Measurements from ENCODE around the gene LPP. TPM values are rescaled to one million over a fixed set of nuclear protein-coding genes. Genes with fewer than 3 reads are reported as not detected.

The LPP gene
- total RNA-seq, 1 donor from 2014 or later = 222 TPM

- H3K27me3 ChIP-seq (ENCODE audit: insufficient read depth, low read length) = no peaks in the 10 kb centered on the region
- no peak overlapping the region for H3K27ac ChIP-seq (ENCODE audit: low read depth, low read length)
- peaks cover 44% of the 10 kb centered on the region for H4K20me1 ChIP-seq (ENCODE audit: insufficient read depth, low read length)
- H3K36me3 ChIP-seq (ENCODE audit: insufficient read depth, low read length) = no peaks in the 10 kb centered on the region
- Mint-ChIP-seq H3K27ac (ENCODE audit: unreplicated experiment) (no peak overlapping the region), H3K27me3 (ENCODE audit: low read depth, unreplicated experiment) (no peaks in the 10 kb centered on the region), H3K4me3 (ENCODE audit: unreplicated experiment) (no peak overlapping the region), H3K9me3 (ENCODE audit: unreplicated experiment) (no peaks in the 10 kb centered on the region), H3K4me1 (ENCODE audit: low read depth, unreplicated experiment) (peaks cover 17% of the 10 kb centered on the region), H3K36me3 (ENCODE audit: low read depth, unreplicated experiment) (peaks cover 6% of the 10 kb centered on the region)
- H3K4me2 ChIP-seq (ENCODE audit: low read length) = no peak overlapping the region
- H3K9me3 ChIP-seq (ENCODE audit: insufficient read depth, low read depth, low read length) = no peaks in the 10 kb centered on the region
- H2AFZ ChIP-seq (ENCODE audit: low read depth, low read length) = no peak overlapping the region
- no peak overlapping the region for H3K9ac ChIP-seq (ENCODE audit: low read length)
- H3K79me2 ChIP-seq (ENCODE audit: insufficient read depth, low read length) = peaks cover 62% of the 10 kb centered on the region
- H3K4me3 ChIP-seq (ENCODE audit: insufficient read depth, low read depth, low read length) = no peak overlapping the region
- FAIRE-seq (no peak), DNase-seq (ENCODE audit: low read depth) (no peak)
- H3K4me1 ChIP-seq (ENCODE audit: insufficient read depth, low read length) = peaks cover 6% of the 10 kb centered on the region
- TF ChIP-seq CTCF (IDR thresholded peaks at IDR 0.05; ENCODE audit: insufficient read depth, low read depth, low read length) = no peak
- no peak for TF ChIP-seq EZH2 (IDR thresholded peaks at IDR 0.05; ENCODE audit: insufficient read depth, low read length)
These were observed 567.4 kb downstream of the LPP start for GRCh38 chr3:188721312-188721711.

GRCh38 chr3:188721990-188722389, 568.0 kb downstream of the LPP start:
- Histone ChIP-seq H3K9ac (ENCODE audit: low read length) (no peak overlapping the region), H3K4me1 (ENCODE audit: insufficient read depth, low read length) (peaks cover 6% of the 10 kb centered on the region), H3K36me3 (ENCODE audit: insufficient read depth, low read length) (no peaks in the 10 kb centered on the region), H3K4me3 (ENCODE audit: insufficient read depth, low read depth, low read length) (no peak overlapping the region), H3K79me2 (ENCODE audit: insufficient read depth, low read length) (peaks cover 56% of the 10 kb centered on the region), H2AFZ (ENCODE audit: low read depth, low read length) (no peak overlapping the region), H3K9me3 (ENCODE audit: insufficient read depth, low read depth, low read length) (no peaks in the 10 kb centered on the region), H3K4me2 (ENCODE audit: low read length) (no peak overlapping the region), H4K20me1 (ENCODE audit: insufficient read depth, low read length) (peaks cover 45% of the 10 kb centered on the region), H3K27ac (ENCODE audit: low read depth, low read length) (no peak overlapping the region), H3K27me3 (ENCODE audit: insufficient read depth, low read length) (no peaks in the 10 kb centered on the region)
- H3K27me3 Mint-ChIP-seq (ENCODE audit: low read depth, unreplicated experiment) = no peaks in the 10 kb centered on the region
- TF ChIP-seq EZH2 (IDR thresholded peaks at IDR 0.05; ENCODE audit: insufficient read depth, low read length) (no peak), CTCF (IDR thresholded peaks at IDR 0.05; ENCODE audit: insufficient read depth, low read depth, low read length) (no peak)
- FAIRE-seq (peak; percentile 9), DNase-seq (ENCODE audit: low read depth) (no peak)
- H3K9me3 Mint-ChIP-seq (ENCODE audit: unreplicated experiment) = no peaks in the 10 kb centered on the region
- H3K4me1 Mint-ChIP-seq (ENCODE audit: low read depth, unreplicated experiment) = peaks cover 17% of the 10 kb centered on the region
- no peak overlapping the region for H3K27ac Mint-ChIP-seq (ENCODE audit: unreplicated experiment)
- H3K36me3 Mint-ChIP-seq (ENCODE audit: low read depth, unreplicated experiment) = peaks cover 6% of the 10 kb centered on the region
- H3K4me3 Mint-ChIP-seq (ENCODE audit: unreplicated experiment) = no peak overlapping the region

- no peak for TF ChIP-seq EZH2 (IDR thresholded peaks at IDR 0.05; ENCODE audit: insufficient read depth, low read length)
- TF ChIP-seq CTCF (IDR thresholded peaks at IDR 0.05; ENCODE audit: insufficient read depth, low read depth, low read length) = no peak
- H3K27me3 ChIP-seq (ENCODE audit: insufficient read depth, low read length) = no peaks in the 10 kb centered on the region
- FAIRE-seq = no peak
These were observed 569.0 kb downstream of the LPP start for GRCh38 chr3:188722963-188723362.

More at GRCh38 chr3:188722963-188723362, 569.0 kb downstream of the LPP start:
- Histone ChIP-seq H3K9me3 (ENCODE audit: insufficient read depth, low read depth, low read length) (no peaks in the 10 kb centered on the region), H3K4me3 (ENCODE audit: insufficient read depth, low read depth, low read length) (no peak overlapping the region), H3K27ac (ENCODE audit: low read depth, low read length) (no peak overlapping the region), H3K36me3 (ENCODE audit: insufficient read depth, low read length) (no peaks in the 10 kb centered on the region), H3K4me1 (ENCODE audit: insufficient read depth, low read length) (peaks cover 6% of the 10 kb centered on the region), H3K79me2 (ENCODE audit: insufficient read depth, low read length) (peaks cover 54% of the 10 kb centered on the region), H2AFZ (ENCODE audit: low read depth, low read length) (no peak overlapping the region), H3K4me2 (ENCODE audit: low read length) (no peak overlapping the region), H4K20me1 (ENCODE audit: insufficient read depth, low read length) (peaks cover 47% of the 10 kb centered on the region), H3K9ac (ENCODE audit: low read length) (no peak overlapping the region)
- H3K27me3 Mint-ChIP-seq (ENCODE audit: low read depth, unreplicated experiment) = no peaks in the 10 kb centered on the region
- H3K4me3 Mint-ChIP-seq (ENCODE audit: unreplicated experiment) = no peak overlapping the region
- no peaks in the 10 kb centered on the region for H3K9me3 Mint-ChIP-seq (ENCODE audit: unreplicated experiment)
- H3K27ac Mint-ChIP-seq (ENCODE audit: unreplicated experiment) = no peak overlapping the region
- H3K4me1 Mint-ChIP-seq (ENCODE audit: low read depth, unreplicated experiment) = peaks cover 17% of the 10 kb centered on the region
- H3K36me3 Mint-ChIP-seq (ENCODE audit: low read depth, unreplicated experiment) = peaks cover 6% of the 10 kb centered on the region
- no peak for DNase-seq (ENCODE audit: low read depth)
